ENCODE measurements around the gene TRIM24. TPM values are rescaled to one million over a fixed set of nuclear protein-coding genes. Genes with fewer than 3 reads are reported as not detected.

The TRIM24 gene
- total RNA-seq, 1 experiment from 2014 or later: 21.0 TPM

- DNase-seq (ENCODE audit: low read depth): no peak
Observed at GRCh38 chr7:138625084-138625848, 165.2 kb downstream of the TRIM24 start.

GRCh38 chr7:138625849-138626230 is 165.8 kb downstream of the TRIM24 start:
- DNase-seq (ENCODE audit: low read depth): no peak

GRCh38 chr7:138626846-138627245 is 166.8 kb downstream of the TRIM24 start:
- DNase-seq (ENCODE audit: low read depth): no peak

- no peak for DNase-seq (ENCODE audit: low read depth)
Observed at GRCh38 chr7:138627361-138627760, 167.3 kb downstream of the TRIM24 start.

GRCh38 chr7:138630059-138630610 is 170.1 kb downstream of the TRIM24 start:
- DNase-seq (ENCODE audit: low read depth): no peak

- DNase-seq (ENCODE audit: low read depth): no peak
Observed at GRCh38 chr7:138632384-138632783, 172.3 kb downstream of the TRIM24 start.

GRCh38 chr7:138632826-138633602 is 173.0 kb downstream of the TRIM24 start:
- no peak for DNase-seq (ENCODE audit: low read depth)

Other genes starting within 250 kb of the TRIM24 start
- not detected in 2 replicates for gene SVOPL, start 241.1 kb downstream of the TRIM24 start, total RNA-seq (2014; rRNA removed; shearing (Covaris generic))